GM18861 (cell line): ENCODE measurements around the gene SERPINE2.

Experiments used
- ATAC-seq: cut with Tn5 transposase; IDR thresholded peaks from one replicate; pipeline ENCODE4 v1.9.1; 2021; ENCODE audit not compliant: unreplicated experiment

Gene SERPINE2

DNA sequence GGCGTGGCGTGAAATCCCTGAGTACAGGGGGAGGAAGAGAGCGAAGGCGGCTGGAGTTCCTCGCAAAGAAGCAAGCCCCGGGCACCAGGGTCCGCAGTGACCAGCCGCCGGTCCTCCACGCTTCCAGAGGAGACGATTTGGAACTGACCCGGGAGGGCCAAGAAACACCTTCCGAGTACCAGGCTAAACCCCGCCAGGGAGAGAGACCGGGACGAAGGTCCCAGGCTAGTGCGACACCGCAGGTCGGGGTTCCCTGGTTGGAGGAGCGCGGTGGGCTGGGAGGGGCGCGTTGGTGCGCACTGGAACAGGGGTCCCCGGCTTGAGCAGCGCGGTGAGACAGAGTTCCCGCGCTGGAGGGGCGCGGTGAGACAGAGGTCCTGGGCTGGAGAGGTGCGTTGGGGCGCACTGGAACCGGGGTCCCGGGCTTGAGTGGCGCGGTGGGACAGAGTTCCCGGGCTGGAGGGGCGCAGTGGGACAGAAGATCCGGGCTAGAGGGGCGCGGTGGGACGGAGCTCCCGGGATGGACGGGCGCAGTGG, 94.9 kb downstream of the SERPINE2 start:
- ATAC-seq = no peak

DNA sequence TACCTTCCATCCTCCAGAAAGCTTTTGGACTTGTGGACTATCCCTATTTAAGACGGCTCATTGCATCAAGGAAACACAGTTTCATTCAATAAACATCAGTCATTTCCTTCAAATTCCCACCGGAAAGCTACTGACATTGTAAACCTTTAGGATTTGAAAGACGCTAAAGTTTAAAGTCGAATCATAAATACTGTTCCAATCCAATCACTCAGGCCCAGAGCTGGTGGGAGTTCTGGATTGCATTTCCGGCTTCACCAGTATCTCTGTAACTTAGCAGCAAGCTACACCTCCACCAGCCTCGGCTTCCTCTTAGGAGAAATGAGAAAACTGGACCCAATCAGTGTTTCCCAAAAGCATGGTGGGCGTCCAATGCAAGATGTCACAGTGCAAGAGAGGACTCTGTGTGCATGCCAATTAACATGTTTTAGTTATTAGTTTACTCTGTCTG, 95.5 kb downstream of the SERPINE2 start:
- ATAC-seq = no peak

DNA sequence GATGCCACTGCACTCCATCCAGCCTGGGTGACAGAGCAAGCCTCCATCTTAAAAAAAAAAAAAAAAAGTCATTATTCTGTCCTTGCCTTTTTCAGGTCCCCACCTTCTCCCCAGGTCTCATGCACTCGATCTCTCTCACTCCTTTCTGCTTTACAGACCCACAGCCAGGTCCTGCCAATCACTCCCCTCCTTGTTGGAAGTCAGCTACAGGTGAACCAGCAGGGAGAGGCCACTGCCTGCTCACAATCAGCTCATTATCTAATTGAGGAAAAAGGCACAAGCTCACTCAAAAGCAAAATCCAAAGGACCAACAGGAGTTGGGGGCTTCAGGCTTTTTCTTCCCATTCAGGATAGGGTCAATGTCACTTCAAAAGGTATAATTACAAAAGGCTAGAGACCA, 96.0 kb downstream of the SERPINE2 start:
- ATAC-seq = no peak

DNA sequence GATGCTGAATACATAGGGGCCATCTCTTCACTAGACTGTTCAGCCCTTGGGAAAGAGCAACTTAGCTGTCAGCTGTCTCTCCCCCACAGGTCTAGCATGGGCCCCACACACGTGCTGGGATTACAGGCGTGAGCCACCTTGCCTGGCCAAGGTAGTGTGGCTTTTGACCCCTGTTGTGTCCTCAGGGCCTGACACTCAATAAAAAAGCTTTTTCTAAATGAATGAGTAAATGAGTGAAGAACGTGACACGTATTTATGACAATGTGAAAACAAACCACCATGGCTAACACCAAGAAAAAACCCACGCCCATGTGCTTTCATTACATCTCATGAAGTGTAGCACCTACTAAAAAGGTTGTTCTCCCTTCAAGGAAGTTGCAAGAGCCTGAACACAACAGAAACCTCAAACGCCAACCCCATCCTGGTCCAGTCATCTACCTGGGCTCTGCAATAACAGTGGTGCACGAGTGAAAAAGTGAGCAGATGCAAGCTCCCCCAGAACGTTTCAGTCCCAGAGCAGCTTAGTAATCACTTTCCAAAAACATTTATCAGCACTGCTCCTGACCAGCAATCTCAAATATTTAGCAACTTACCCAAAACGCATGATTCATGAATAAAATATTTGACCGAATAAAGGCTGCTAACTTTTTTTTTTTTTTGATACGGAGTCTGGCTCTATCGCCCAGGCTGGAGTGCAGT, 97.4 kb downstream of the SERPINE2 start:
- peak; percentile 39 for ATAC-seq

DNA sequence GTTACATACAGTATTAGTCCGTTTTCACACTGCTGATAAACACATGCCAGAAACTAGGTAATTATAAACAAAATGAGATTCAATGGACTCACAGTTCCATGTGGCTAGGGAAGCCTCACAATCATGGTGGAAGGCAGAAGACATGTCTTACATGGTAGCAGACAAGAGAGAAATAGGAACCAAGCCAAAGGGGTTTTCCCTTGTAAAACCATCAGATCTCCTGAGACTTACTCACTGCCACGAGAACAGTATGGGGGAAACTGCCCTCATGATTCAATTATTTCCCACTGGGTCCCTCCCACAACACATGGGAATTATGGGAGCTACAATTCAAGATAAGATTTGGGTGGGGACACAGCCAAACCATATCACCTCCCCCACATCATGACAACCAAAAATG, 99.6 kb downstream of the SERPINE2 start:
- ATAC-seq = peak; percentile 37

DNA sequence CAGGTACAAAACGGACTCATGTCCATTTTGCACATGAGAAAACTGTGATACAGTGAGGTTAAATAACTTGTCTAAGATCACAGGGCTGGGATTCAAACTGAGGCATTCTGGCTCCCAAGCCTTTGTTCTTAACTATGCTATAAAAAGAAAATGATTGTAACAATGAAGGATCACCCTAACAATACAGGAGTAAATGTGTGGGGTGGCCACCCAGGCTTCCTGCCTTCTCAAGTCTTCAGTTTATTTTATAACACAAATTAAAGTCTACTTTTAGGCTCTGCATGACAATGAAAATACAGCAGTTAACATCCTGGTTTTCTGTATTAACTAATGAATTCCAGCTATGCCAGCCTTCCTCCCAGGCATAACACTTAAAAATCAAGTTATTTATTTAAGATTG, 101.6 kb downstream of the SERPINE2 start:
- no peak for ATAC-seq

DNA sequence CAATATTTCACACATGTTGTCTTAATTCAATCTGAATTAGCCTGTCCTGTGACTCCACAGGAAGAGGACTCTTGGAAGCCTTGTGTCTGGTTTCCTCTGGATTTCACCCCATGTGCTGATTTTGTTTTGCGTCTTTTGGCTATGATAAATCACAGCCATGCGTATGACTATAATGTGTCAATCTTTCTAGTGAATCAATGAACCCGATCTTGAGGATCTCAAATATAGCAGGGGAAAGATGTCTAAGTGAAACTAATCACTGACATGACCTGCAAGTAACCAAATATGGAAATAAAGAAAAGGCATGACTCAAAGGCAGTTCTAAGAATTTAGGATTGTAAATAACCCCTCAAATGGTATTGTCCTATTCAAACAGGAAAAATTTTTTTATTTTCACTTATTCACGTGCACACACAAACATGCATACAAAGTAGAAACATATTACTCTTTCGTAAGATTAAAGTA, 102.2 kb downstream of the SERPINE2 start:
- no peak for ATAC-seq

DNA sequence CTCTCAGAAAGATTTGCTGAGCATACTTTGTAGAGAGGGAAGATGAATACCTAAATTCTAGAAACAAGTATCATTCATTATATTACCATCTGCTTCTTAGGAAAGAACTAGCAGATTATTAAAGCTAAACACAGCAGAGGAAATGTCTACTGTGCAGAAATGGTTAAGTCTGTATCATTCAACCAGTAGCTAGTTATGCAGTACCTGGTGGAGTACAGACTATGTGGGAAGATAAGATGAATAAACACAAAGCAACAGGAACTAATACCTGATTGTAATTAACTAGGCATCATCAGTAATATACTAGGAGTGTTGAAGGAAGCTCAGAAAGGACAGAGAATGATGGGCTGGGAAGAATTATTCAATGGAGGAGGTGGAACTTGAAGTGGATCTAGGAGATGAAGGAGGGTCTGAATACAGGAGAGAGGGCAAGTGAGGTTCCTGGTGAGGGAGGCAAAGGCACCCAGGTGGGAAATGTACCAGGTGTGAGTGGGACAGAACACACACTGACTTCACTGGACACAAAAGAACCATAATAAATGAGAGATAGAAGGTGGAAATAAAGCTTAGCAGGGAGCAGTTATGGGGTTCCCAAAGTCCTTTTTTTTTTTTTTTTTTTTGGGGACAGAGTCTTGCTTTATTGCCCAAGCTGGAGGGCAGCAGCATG, 103.5 kb downstream of the SERPINE2 start:
- ATAC-seq = no peak

DNA sequence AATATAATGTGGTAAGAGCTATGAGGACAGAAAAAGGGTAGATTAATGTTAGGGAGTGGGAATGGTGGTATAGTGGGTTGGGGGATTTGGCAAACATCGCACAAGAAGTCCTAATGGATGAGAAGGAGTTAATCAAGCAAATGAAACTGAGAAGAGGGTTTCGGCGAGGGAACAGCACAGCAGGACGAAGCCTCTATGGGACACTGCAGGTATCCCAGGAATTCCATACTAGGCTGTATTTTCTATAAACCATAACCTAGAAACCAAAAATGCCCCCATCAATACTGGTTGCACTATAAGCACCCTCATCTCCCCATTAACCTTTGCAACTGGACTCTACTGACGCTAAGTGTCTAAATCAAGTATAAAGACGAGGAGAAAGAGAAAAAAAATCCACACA, 104.2 kb downstream of the SERPINE2 start:
- no peak for ATAC-seq

DNA sequence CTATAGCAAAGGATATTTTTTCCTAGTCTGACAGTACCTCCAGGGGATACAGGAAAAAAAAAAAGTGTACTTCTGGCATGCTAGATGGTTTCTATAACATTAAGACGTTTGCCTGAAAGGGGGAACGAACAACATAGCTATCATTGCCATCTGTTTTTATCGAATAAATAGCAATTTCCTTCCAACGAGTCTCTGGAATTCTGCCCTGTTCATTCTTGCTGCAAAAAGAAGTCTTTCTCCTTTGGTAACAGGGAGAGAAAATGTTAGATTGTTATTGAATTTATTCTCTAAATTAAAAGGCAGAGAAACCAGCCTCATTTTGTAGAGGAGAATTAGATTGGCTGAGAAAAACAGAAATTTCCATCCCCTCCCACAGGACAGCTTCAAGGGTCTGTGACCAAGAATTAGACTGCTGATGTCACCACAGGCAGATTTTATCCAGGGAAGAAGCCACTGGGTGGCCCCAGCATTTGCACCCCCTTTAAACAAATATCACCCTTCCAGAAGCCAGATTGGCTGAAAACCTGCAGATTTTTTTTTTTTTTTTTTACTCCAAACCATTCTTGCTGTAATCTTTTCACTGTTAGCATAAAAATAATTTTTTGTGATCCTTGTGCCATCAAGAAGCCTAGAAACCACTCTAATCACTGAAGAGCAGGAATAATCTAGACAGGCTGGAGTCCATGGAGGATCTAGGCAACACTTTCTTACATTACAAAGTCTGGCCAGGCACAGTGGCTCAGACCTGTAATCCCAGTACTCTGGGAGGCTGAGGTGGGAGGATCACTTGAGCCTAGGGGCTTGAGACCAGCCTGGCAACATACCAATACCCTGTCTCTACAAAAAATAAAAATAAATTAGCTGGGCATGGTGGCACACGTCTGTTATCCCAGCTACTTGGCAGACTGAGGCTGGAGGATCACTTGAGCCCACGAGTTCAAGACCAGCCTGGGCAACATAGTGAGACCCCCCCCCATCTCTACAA, 106.0 kb downstream of the SERPINE2 start:
- ATAC-seq = no peak

DNA sequence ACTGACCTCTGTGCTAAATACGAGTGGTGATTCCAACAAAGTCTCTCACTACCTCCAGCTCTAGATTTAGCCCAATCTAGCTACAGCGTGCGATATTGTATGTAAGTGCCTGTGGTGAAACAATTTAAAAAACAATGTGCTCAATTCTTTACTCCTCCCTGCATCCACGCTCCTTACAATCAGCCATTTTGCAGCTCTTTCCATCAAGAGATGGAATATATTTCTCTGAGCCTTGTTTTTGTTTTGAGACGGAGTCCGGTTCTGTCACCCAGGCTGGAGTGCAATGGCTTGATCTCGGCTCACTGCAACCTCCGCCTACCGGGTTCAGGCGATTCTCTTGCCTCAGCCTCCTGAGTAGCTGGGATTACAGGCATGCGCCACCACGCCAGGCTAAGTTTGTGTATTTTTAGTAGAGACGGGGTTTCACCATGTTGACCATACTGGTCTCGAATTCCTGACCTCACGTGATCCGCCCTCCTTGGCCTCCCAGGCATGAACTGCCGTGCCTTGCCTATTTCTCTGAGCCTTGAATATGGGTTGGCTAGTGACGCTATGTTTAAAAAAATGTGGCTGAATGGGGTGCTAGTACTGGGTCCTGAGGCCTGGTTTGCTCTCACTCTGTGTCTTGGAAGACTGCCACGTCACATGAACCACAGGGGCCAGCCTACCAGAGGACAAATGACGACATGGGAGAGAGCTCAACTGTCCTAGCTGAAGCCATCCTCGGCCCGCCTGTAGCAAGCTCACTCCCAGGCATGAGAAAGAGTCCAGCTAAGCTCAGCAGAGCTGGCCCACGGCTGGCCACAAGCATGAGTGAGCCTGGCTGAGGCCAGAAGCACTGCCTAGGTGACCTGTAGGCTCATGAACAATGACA, 108.7 kb downstream of the SERPINE2 start:
- ATAC-seq = no peak

DNA sequence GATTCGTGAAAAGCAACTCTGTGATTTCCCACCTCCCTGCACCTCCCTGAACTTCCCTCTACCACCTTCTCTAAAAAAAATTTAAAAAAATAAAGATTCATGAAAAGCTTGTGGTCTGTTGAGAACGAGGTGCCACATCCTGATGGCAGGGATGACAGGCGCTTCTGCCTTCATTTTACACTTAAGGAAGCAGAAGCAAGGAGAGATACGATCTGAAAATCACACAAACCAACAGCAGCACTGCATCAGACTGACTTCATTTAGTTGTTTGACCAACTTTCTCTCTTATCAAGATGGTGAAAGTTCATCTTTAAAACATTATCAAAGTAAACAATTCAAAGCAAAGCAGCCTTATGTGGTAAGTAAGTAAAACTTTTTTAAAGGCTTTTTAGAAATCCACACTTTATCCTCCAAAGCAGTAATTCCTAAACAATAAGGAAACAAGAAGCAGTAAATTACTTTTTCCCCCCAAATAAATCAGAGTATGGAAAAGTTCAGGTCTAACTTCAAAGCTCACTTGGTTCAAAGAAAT, 109.4 kb downstream of the SERPINE2 start:
- no peak for ATAC-seq

DNA sequence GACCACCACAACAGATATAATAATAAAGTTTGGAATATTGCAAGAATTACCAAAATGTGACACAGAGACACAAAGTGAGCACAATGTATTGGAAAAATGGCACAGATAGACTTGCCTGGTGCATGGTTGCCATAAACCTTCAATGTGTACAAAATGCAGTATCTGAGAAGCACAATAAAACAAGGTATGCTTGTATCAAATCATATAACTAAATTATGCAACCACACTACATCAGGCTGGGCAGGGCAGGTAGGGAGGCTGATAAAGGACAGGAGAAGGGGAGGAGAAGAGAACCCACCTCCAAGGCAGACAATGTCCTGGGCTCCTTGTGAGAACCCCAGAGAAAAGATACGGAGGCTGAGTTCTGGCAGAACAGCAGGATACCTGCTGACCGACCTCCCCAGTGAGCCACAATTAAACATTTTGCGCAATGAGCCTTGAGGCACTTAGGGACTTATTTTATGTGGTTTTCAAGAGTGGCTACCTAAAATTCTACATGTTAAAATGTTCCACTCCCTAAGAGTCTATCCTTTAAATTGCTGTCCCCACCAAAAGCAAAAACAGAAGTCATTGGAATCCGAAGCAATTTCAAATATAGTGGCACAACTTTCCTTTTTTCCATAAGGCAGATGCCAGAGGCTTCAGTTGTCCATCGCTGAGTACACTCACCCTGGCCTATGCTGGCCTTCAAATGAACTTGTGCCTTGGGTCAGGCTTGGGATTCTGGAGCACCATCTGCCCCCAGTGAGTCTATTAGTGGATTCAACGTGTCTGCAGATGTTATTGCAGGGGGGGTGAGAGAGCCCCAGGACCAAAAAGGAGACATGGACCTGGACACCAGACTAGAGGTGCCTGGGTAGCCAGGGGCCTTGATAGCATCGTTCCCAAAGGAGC, 110.7 kb downstream of the SERPINE2 start:
- no peak for ATAC-seq

DNA sequence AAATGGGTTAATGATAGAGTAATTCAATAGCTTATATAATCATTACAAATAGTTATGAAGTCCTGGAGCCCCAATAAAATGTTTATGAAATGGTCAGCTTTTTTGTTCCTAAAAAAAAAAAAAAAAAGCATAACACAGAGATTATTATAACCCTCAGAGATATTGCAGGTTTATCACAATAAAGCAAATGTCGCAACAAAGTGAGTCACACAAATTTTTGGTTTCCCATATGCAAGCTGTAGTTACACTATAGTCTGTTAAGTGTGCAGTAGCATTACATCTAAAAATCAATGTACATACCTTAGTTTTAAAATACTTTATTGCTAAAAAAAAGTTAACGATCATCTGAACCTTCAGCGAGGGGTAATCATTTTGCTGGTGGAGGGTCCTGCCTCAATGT, 114.0 kb downstream of the SERPINE2 start:
- no peak for ATAC-seq
